DOHH2 (cell line): ENCODE results near the gene PLEKHG4B.

Experiments used
- H3F3A ChIP-seq: fragments of 200-600 bp; sonication (generic), shearing (Covaris generic); 2 replicates; pipeline ENCODE4 v1.6.0; 2016; ENCODE audit warnings: antibody characterized with exemption, mild to moderate bottlenecking; ENCODE audit not compliant: control insufficient read depth, insufficient read depth
- H3K27ac ChIP-seq: fragments of 200-600 bp; sonication (generic); 2 replicates; pipeline ENCODE4 v1.5.1; 2014; ENCODE audit warnings: low read depth, mild to moderate bottlenecking, low read length, moderate library complexity
- H3K27me3 ChIP-seq: fragments of 200-600 bp; sonication (generic); 2 replicates; pipeline ENCODE4 v1.6.1; 2014; ENCODE audit warnings: mild to moderate bottlenecking, low read length, mixed read lengths; ENCODE audit not compliant: control insufficient read depth
- H3K36me3 ChIP-seq: fragments of 200-600 bp; sonication (generic); 2 replicates; pipeline ENCODE4 v1.6.1; 2014; ENCODE audit warnings: mild to moderate bottlenecking, low read length, moderate library complexity, mixed read lengths; ENCODE audit not compliant: control insufficient read depth
- H3K4me1 ChIP-seq: fragments of 200-600 bp; sonication (generic); 2 replicates; pipeline ENCODE4 v1.6.1; 2014; ENCODE audit warnings: mild to moderate bottlenecking, low read length, mixed read lengths; ENCODE audit not compliant: control insufficient read depth
- H3K4me2 ChIP-seq: fragments of 200-600 bp; sonication (generic); 2 replicates; pipeline ENCODE4 v1.6.0; 2014; ENCODE audit warnings: mild to moderate bottlenecking, low read length, moderate library complexity
- H3K4me3 ChIP-seq: fragments of 200-600 bp; sonication (generic); 2 replicates; pipeline ENCODE4 v1.5.1; 2014; ENCODE audit warnings: mild to moderate bottlenecking, low read length, mixed read lengths
- H3K79me2 ChIP-seq: fragments of 200-600 bp; sonication (generic); 2 replicates; pipeline ENCODE4 v1.6.1; 2014; ENCODE audit warnings: mild to moderate bottlenecking, low read length, mixed read lengths; ENCODE audit not compliant: control insufficient read depth
- H3K9me2 ChIP-seq: fragments of 200-600 bp; sonication (generic); replicated peaks from 2 replicates; pipeline ENCODE4 v1.6.1; 2014; ENCODE audit warnings: mild to moderate bottlenecking, low read length, mixed read lengths; ENCODE audit not compliant: control insufficient read depth
- H3K9me3 ChIP-seq: fragments of 200-600 bp; sonication (generic); 2 replicates; pipeline ENCODE4 v1.6.1; 2014; ENCODE audit warnings: antibody characterized with exemption, low read length, mixed read lengths; ENCODE audit not compliant: control insufficient read depth, insufficient read depth
- H4K20me1 ChIP-seq: fragments of 200-600 bp; sonication (generic); 2 replicates; pipeline ENCODE4 v1.6.0; 2014; ENCODE audit warnings: low read depth, mild to moderate bottlenecking, antibody characterized with exemption, low read length, moderate library complexity; ENCODE audit not compliant: control insufficient read depth, insufficient read depth
- EZH2phosphoT487 ChIP-seq: fragments of 200-600 bp; sonication (generic); IDR thresholded peaks from 2 replicates; pipeline ENCODE4 v1.6.1; 2017; ENCODE audit warnings: borderline replicate concordance, mild to moderate bottlenecking, antibody characterized with exemption, low read length, moderate library complexity, mixed read lengths
- TF ChIP-seq, protein P1 (sequence below): fragments of 200-600 bp; sonication (generic); IDR thresholded peaks from one replicate; pipeline ENCODE4 v1.5.1; 2014; ENCODE audit warnings: antibody characterized with exemption, mild to moderate bottlenecking, low read depth, low read length; ENCODE audit not compliant: poor library complexity, severe bottlenecking

The PLEKHG4B gene

GRCh38 chr5:178110-178509 lies 86.1 kb downstream of the PLEKHG4B start:
- TF ChIP-seq, protein P1, sequence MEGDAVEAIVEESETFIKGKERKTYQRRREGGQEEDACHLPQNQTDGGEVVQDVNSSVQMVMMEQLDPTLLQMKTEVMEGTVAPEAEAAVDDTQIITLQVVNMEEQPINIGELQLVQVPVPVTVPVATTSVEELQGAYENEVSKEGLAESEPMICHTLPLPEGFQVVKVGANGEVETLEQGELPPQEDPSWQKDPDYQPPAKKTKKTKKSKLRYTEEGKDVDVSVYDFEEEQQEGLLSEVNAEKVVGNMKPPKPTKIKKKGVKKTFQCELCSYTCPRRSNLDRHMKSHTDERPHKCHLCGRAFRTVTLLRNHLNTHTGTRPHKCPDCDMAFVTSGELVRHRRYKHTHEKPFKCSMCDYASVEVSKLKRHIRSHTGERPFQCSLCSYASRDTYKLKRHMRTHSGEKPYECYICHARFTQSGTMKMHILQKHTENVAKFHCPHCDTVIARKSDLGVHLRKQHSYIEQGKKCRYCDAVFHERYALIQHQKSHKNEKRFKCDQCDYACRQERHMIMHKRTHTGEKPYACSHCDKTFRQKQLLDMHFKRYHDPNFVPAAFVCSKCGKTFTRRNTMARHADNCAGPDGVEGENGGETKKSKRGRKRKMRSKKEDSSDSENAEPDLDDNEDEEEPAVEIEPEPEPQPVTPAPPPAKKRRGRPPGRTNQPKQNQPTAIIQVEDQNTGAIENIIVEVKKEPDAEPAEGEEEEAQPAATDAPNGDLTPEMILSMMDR, result no peak
- no peak for TF ChIP-seq EZH2phosphoT487
- Histone ChIP-seq H3K4me3 (no peak overlapping the region), H3K79me2 (no peaks in the 10 kb centered on the region), H3K36me3 (no peaks in the 10 kb centered on the region), H3K4me1 (no peaks in the 10 kb centered on the region), H3K27ac (no peak overlapping the region), H4K20me1 (no peaks in the 10 kb centered on the region), H3K9me3 (no peaks in the 10 kb centered on the region), H3F3A (no peaks in the 10 kb centered on the region), H3K27me3 (peaks cover 8% of the 10 kb centered on the region), H3K9me2 (no peaks in the 10 kb centered on the region), H3K4me2 (no peak overlapping the region)

DNA sequence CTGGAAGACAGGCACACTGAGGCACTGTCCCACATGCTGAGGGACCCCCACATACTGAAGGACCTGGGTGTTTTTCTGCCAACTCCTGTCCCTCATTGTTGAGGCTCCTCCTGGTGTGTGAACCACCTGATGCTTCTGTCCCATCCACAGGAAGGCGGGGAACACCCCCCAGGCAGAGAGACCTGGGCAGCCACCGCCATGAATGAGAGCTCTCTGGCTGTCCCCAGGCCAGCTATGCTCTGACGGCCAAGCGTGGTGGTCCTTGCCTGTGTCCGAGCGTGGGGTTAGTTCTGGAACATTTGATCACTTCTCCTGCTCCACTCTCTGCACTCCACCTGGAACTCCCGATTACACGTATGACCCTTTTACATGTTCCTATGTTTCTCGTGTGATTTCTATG lies 87.4 kb downstream of the PLEKHG4B start:
- no peaks in the 10 kb centered on the region for H3F3A ChIP-seq
- H3K9me2 ChIP-seq, result no peaks in the 10 kb centered on the region
- H3K4me3 ChIP-seq, result no peak overlapping the region
- H3K27ac ChIP-seq, result no peak overlapping the region
- no peaks in the 10 kb centered on the region for H4K20me1 ChIP-seq
- H3K79me2 ChIP-seq, result no peaks in the 10 kb centered on the region
- no peaks in the 10 kb centered on the region for H3K9me3 ChIP-seq
- H3K4me1 ChIP-seq, result no peaks in the 10 kb centered on the region
- no peak overlapping the region for H3K4me2 ChIP-seq
- no peak for TF ChIP-seq EZH2phosphoT487
- TF ChIP-seq, protein P1, result no peak
- H3K36me3 ChIP-seq, result no peaks in the 10 kb centered on the region
- H3K27me3 ChIP-seq, result peaks cover 8% of the 10 kb centered on the region

GRCh38 chr5:180286-180918 lies 88.4 kb downstream of the PLEKHG4B start:
- Histone ChIP-seq H3K36me3 (no peaks in the 10 kb centered on the region), H3K27ac (no peak overlapping the region), H3K27me3 (peaks cover 8% of the 10 kb centered on the region), H3K79me2 (no peaks in the 10 kb centered on the region), H3K9me3 (no peaks in the 10 kb centered on the region), H3F3A (no peaks in the 10 kb centered on the region), H3K4me1 (no peaks in the 10 kb centered on the region), H3K4me3 (no peak overlapping the region), H4K20me1 (no peaks in the 10 kb centered on the region), H3K4me2 (no peak overlapping the region), H3K9me2 (no peaks in the 10 kb centered on the region)
- TF ChIP-seq EZH2phosphoT487, result no peak
- TF ChIP-seq, protein P1, result no peak
